LNCaP clone FGC (cell line): ENCODE results near the gene CDK14.

Experiments used
- DNase-seq: peaks from one replicate; pipeline ENCODE4 v3.0.0-alpha.2; 2011; ENCODE audit warnings: low read depth
- H3K4me3 ChIP-seq: 2 replicates; pipeline ENCODE4 v1.5.1; 2011; ENCODE audit warnings: mild to moderate bottlenecking, low read depth, low read length, control low read depth
- CTCF ChIP-seq: IDR thresholded peaks from 2 replicates; pipeline ENCODE4 v1.5.1; 2012; ENCODE audit warnings: mild to moderate bottlenecking; ENCODE audit not compliant: control insufficient read depth, insufficient read depth; ENCODE audit errors: extremely low read depth

The CDK14 gene

GRCh38 chr7:91126762-91127161, 530.6 kb downstream of the CDK14 start:
- no peak overlapping the region for H3K4me3 ChIP-seq
- no peak for DNase-seq
- TF ChIP-seq CTCF = no peak

DNA sequence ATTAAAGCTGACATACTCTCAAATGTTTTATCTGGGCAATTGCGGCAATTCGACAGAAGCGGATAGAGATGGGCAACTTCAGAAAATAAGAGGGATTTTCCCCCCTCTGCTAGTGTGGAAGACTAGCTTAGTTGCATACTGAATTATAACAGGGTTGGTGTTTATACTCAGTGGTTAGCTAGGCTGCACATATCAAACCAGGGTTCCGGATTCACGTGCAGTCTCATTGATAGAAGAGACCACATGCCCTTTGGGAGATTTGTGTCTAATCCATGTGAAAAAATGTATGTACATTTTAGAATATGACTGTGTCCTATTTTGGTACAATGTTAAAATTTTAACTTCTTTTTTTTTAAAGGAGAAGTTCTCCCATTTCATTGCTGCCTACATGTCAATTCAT, 531.2 kb downstream of the CDK14 start:
- no peak for TF ChIP-seq CTCF
- DNase-seq = no peak
- no peak overlapping the region for H3K4me3 ChIP-seq

DNA sequence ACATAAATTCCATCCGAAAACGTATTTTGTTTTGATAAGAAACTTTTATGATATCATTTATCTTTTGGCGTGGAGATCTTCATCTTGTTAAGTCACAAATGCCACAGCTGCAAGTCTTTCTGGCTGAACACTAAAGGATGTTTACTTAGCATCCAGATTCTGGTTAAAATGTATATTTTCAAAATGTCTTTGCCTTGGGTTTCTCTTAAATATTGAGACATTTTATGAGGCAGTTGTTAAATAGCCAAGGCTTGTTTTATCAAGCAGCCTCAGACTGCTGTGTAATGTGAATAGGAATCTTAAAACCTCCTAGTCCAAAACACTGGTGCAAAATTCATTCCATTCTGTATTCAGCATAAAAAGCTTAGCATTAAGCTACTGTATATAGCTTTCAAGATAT, 531.8 kb downstream of the CDK14 start:
- H3K4me3 ChIP-seq = no peak overlapping the region
- TF ChIP-seq CTCF = no peak
- DNase-seq = no peak

- no peak overlapping the region for H3K4me3 ChIP-seq
- DNase-seq = no peak
- no peak for TF ChIP-seq CTCF
Observed at GRCh38 chr7:91128683-91129348, 532.7 kb downstream of the CDK14 start.

GRCh38 chr7:91135300-91135699, 539.2 kb downstream of the CDK14 start:
- no peak overlapping the region for H3K4me3 ChIP-seq
- DNase-seq = no peak
- no peak for TF ChIP-seq CTCF

DNA sequence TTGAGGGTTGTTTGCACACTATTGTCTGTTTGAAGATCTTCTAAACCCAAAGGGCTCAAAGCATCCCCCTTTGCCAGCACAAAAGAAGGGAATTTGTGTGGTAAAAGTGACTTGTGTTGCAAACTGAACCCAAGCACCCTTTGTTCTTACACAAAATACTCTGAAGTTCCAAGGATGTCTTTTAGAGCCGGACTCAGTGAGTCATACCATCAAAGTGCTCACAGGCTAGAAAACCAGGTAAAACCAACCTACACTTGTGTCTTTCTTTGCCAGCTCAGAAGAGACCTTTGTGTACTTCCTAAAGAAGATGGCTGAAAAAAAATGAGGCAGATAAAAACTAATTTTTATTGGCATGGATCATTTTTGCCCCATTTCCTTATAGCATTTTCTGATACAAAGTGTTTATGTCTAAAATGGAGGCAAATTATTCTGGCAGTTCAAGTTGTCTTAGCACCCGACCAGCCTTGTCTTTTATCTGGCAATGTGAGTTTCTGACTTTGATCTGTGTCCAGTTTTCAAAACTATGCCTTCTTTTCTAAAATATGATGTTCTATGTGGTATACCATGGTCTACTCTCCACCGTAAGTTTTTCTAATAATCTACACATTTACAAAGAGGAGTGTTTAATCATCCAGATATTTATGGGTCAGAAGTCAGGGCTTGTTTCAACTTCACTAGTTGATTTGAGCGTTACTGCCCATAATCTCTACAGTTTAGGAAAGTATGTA, 539.7 kb downstream of the CDK14 start:
- DNase-seq = no peak
- no peak for TF ChIP-seq CTCF

More for the DNA sequence above, 539.7 kb downstream of the CDK14 start:
- no peak overlapping the region for H3K4me3 ChIP-seq
